Activated CD4-positive, alpha-beta T cell treated with anti-CD3 and anti-CD28 coated beads, Interleukin-2, amount 50 U/mL, for 4 hours (primary cell): ENCODE data around the gene TBX22.
"Not testable (repeated sequence)": the region's sequence is repeated elsewhere in the genome, so short reads cannot be mapped to it uniquely, and the experiment has no call there.

ENCODE experiments used
- DNase-seq, 2 experiments: peaks; one replicate each; pipeline ENCODE4 v3.0.0-alpha.2; 2020

The TBX22 gene, protein sequence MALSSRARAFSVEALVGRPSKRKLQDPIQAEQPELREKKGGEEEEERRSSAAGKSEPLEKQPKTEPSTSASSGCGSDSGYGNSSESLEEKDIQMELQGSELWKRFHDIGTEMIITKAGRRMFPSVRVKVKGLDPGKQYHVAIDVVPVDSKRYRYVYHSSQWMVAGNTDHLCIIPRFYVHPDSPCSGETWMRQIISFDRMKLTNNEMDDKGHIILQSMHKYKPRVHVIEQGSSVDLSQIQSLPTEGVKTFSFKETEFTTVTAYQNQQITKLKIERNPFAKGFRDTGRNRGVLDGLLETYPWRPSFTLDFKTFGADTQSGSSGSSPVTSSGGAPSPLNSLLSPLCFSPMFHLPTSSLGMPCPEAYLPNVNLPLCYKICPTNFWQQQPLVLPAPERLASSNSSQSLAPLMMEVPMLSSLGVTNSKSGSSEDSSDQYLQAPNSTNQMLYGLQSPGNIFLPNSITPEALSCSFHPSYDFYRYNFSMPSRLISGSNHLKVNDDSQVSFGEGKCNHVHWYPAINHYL

DNA sequence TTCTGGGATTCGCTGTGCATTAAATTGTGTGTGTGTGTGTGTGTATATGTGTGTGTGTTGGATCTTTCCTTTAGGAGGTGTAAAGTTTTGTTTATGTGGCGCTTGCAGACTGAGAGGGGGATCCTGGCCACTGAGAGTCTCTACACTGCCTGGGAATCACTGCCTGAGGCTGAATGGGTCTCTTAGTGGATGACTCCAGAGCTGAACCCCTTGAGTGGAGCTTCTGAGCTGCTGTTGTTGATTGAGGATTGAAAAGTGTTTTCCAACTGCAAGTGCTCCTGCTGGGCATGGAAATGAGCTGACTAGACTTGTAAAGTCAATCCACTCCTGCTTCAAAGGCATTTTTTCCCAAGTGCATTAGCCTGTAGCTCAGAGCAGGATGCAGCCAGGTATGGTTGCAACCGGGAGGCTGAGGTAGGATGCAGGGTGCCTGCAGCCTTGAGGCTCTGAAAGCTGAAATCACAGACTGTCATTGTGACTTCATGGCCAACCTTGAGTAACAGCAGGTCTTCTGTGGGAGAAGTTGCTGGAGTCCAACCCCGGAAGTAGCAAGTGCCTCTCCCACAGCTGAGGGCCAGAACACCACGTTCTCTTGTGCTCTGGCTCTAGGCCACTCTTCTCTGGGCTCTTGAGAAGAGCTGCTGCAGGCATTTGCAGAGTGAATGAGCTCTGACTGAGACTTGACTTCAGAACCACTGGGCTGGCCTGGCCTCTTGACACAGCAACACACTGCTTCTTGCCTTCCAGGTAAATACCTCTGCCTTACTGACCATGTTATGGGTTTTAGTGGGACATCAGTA, at the start of gene TBX22:
Gene TBX22 (plus strand): TSS at position 613 of the 800 bp plus-strand sequence. CDS start 7,517 bp downstream, outside the sequence.
- no peak for DNase-seq

DNA sequence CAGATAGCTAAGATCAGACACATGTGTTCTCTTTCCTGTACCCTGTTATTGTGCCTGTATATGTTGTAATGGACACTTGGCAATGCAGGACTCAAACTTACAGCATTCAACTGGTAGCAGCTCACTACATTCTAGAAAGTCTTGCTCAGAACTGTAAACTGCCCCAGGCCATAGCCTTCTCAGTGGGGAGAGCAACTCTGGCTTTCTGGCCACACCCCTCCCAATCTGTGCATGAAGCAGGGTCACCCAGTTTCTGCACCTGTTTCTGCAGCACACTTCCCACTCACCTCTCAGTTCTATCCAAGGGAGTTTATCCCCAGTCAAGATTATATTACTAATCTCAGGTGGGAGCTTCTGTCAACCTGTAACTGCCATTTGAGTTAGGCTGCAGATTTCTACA, 38.9 kb upstream of the TBX22 start:
- no peak for DNase-seq

DNA sequence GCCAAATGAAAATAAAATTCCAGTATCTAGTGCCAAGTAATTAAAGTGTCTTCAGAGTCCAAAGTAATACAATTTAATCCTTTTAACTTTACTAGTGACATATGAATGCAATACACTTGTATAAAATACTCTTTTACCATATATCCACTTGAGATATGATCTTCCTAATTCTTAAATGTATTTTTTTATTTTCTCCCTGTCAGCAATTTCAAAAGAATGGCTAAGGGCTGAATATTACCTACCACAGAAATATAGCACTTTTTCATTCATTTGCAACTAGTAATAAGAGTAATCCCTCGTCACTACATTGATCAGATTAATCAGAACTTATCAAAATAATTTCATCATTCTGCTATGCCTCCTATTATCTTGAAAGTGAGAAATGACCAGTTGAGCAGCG, 10.1 kb upstream of the TBX22 start:
- DNase-seq, result no peak

DNA sequence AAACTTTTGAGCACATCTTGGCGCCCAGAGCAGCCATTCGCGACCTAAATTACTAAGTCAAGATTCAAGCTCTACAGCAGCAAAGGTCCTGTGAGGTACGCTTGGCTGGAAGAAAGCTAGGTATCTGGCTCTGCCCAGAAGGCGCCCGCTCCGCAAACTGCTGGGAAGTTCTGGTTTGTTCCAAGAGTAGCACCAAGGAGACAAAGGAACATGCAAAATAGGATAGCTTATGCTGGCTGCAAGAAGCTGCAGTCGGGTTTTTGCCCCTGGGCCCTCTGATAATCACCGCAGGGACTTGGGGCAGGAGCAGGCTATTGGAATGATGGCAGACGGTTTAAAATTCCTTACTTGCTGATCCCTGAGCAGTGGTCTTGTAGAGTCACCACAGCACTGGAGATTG, 3.0 kb upstream of the TBX22 start:
- DNase-seq, result no peak

DNA sequence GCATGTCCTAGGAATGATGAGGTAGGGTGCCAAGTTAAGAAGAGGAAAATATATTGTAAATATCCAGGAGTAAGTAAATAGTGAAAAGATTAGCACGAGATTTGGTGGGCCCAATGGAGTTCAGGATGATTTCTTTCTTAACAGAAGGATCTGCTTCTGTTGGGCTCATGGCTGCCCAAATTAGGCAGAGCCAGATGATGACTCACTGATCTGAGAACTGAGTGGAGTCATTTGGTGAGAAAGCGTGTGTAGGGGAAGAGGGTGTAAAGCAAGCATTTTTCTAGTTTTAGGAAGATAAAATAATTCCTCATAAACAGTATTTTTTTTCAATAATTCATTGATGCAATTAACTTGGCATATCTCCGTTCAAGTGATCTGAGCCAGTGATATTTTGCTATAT, 1.6 kb downstream of the TBX22 start:
- no peak for DNase-seq

DNA sequence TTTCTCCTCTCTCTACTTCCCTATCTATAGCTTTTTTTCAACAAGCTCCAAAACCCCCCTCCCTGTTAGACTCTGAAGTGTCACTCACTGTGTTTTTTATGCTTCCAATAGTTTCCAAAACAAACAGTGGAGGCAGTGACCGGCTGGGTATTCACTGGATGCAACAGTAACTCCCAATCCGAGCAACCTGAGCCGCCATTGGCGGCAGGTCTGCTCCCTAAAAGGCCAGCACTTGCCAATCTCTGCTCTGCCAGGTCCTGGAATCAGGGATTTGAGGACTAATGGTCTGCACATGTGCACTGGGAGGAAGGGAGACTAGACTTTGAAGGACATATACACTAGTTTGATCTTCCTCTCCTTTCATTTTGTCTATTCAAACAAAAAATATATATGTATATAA, 7.1 kb downstream of the TBX22 start:
- DNase-seq, result no peak

DNA sequence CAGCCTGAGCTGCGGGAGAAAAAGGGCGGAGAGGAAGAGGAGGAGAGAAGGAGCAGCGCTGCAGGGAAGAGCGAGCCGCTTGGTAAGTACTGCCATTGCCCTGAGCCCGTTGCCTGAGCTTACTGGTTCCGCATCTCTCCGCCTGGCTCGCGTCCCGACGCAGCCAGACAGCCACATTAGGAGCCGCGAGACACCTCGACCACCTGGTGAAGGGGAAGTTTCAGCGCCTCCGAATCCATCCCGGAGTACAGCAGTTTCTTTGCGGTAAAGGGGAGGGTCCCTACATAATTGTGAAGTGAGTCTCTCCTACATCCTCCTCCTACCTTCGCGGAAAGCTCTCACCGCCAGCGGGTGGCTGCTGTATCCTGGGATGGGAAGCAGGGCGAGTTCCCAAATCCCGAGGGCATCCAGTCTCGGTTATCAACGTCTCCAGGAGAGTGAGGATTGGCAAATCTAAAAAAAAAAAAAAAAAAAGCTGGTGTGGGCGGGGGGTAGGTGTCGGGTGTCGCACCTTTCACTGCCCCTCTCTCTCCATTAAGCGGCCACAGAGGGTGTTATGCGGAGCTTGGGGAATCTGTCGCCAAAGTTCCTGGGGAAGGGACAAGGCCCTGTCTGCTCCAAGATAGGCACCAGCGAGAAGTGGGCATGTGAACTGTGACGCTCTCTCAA, 7.9 kb downstream of the TBX22 start:
- DNase-seq, result no peak

DNA sequence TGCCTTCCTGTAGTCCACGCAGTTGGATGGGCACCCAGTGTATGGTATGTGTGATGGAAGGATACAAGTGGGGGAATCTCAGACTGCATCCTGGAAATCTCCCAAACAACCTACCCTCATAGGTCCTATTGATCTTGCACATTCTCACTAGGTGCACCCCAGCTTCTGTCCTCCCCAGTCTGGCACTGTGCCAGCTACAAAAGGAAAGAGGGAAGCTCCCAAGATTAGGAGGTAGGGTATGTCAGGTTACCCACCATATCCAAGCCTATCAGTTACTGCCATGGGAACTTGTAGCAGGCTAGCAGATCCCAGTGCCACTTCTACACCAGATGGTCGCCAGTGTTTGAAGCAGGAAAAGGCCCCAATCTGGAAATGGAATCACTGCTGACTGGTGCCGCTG, 11.6 kb downstream of the TBX22 start:
- no peak for DNase-seq

DNA sequence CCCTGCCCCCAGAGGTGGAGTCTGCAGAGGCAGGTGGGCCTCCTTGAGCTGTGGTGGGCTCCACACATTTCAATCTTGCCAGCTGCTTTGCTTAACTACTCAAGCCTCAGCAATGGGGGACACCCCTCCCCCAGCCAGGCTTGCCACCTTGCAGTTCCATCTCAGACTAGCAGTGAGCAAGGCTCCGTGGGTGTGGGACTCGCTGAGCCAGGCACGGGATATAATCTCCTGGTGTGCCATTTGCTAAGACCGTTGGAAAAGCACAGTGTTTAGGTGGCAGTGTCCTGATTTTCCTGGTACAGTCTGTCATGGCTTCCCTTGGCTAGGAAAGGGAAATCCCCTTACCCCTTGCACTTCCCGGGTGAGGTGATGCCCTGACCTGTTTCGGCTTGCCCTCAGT, 51.6 kb downstream of the TBX22 start:
- DNase-seq, result not testable (repeated sequence)

DNA sequence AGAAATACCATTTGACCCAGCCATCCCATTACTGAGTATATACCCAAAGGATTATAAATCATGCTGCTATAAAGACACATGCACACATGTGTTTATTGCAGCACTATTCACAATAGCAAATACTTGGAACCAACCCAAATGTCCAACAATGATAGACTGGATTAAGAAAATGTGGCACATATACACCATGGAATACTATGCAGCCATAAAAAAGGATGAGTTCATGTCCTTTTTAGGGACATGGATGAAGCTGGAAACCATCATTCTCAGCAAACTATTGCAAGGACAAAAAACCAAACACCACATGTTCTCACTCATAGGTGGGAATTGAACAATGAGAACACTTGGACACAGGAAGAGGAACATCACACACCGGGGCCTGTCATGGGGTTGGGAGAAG, 61.1 kb downstream of the TBX22 start:
- DNase-seq, result not testable (repeated sequence)
